HG02943 (cell line): Measurements from ENCODE around the gene SLC25A51.
A peak's percentile ranks its signal among the peaks of the same experiment; 100 is the strongest.

Experiments
- ATAC-seq: cut with Tn5 transposase; IDR thresholded peaks from one replicate; pipeline ENCODE4 v1.9.1; 2021; ENCODE audit warnings: mild to moderate bottlenecking, low read depth, moderate library complexity; ENCODE audit not compliant: unreplicated experiment

The SLC25A51 gene, protein sequence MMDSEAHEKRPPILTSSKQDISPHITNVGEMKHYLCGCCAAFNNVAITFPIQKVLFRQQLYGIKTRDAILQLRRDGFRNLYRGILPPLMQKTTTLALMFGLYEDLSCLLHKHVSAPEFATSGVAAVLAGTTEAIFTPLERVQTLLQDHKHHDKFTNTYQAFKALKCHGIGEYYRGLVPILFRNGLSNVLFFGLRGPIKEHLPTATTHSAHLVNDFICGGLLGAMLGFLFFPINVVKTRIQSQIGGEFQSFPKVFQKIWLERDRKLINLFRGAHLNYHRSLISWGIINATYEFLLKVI

DNA sequence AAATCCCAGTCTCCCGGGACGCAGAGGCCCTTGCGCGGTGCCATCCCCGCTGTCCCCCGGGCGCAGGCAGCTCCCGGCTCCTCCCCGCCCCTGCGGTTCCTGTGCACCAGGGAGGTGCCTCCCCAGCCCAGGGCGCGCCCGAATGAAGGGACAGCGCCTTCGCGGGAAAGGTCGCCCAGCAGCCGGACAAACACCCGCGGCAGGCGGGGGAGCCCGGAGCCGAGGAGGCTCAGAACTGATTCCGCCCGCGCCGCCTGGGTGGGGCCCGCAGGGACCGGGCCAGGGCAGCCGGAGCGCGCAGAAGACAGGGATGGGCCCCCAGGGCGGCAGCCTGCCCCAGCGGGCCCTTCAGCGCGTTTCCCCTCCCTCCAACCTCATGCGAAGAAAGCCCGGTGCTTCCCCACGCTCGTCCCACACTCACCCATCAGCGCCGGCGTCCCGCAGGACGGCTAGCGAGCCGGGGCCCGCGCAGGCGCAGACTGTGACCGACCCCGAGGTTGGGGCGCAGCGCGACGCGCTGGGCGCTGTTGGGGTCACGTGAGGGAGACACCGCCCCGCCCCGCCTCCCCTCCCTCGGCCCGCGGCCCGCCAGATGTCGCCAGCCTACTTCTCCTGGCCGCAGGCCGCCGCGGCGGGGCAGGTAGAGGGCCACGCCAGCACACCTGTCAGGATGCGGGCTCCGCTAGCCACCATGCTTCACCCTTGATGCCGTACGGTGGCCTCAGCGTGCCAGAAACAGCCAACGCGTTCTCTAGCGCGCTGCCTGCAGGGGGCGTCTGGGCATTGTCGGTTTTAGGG is at the start of gene SLC25A51:
TSS of gene SLC25A51 (minus strand) at position 481 of the 798 bp plus-strand sequence. CDS start 15,577 bp downstream, outside the sequence.
- peak; percentile 86 for ATAC-seq

DNA sequence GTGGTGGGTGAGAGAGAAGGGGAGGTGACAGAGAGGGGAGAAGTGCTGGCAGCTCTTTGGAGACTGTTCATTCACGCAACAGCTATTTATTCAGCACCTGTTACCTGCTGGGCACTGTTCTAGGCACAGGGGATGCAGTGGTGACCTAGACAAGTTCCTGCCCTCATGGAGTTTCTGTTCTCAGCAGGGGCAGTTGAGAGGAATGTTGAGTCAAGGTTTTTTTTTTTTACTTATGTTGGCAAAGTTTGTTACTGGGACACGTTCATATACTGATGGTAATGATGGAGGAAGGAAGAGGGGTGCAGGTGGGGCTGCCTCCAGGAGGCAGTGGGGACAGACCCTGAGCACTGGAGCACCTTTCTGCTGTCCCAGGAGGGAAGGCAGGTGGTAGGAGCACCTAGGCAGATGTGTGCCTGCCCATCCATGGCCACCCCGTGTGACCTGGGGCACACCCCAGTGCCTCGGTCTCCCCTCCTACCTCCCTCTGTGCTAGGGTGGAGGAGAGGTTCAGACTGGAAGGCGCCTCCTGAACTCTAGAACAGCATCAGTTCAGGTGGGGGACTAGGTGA is 49.4 kb upstream of the SLC25A51 start:
- ATAC-seq, result no peak

DNA sequence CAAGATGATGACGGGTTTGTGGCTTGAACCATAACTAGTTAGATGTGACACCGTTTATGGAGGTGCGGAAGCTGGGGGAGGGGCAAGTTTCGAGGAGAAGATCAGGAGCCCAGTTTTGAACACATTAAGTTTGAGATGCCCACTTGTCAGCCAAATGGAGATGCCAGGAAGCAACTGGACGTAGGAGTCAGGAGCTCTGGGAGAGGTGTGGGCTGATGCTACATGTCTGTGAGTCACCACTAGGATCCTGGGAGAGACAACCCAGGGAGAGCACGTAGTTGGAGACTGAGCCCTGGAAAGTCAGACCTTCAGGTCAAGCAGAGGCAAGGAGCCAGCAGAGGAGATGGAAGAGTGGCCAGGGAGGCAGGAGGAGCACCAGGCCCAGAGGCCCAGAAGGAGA is 48.8 kb upstream of the SLC25A51 start:
- no peak for ATAC-seq

DNA sequence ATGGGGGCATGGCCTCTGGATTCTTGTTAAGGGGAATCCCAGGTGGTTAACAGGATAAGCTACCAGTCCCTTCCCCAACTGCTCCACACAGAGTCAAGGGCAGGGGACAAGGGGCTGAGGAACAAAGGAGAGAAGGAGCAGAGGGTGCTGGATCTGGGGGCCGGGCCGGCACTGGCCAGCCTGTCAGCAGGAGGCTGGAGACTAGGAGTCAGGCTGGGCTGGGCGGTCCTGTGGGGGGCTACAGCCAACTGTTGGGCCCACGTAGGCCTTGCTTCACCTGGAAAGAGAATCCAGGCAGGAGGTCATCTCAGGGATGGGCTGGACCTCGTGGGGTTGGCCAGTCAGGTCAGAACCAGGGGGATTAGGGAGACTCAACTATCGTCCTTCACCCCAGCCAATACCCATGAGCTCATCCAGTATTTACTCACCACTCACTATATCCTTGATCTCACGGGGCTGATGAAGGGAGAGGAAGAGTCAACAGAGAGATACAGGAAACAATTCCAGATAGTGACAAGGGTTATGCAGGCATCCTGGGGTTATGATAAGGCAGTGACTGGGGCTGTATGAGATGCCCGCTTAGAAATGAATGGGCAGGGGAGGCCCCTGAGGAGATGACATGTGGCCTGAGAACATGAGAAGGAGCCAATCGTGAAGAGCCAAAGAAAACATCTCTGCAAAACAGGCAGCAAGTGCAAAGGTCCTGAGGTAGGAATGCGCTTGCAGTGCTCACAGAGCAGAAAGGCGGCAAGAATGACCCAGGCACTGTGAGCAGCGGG is 47.9 kb upstream of the SLC25A51 start:
- no peak for ATAC-seq

DNA sequence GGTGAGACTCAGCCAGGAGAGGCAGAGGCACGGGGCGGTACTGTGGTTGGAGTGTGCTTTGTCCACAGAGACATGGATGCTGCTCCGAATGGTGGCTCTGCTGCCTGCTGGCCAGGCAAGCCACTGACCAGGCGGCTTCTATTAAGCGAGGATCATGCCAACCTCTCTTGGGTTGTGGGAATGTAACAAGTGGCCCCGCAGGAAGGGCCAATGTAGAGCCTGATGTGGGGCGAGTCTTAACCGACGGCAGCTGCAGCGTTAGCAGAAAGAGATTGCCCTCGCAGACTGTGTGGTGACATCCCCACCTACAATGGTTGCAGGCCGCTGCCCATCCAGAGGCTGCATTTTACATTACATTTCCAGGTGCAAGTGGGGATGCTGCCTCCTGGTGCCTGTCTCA is 46.6 kb upstream of the SLC25A51 start:
- no peak for ATAC-seq

DNA sequence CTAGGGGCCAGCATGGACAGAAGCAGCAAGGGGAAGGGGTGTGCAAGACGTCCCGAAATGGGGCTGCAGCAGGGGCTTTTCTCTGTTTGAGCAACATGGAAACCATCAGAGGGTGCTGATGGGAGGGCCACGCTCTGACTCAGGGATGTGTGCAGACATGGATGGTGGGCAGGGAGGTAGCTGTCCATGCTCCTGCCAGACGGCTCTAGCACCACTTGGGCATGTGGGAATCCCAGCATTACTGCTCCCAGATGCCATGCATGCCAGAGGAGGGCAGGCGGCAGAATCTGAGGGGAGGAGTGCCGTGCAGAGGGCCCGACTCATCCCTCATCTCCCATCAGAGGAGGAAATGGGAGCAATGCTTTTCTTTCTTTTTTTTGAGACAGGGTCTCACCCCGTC is 45.6 kb upstream of the SLC25A51 start:
- no peak for ATAC-seq

DNA sequence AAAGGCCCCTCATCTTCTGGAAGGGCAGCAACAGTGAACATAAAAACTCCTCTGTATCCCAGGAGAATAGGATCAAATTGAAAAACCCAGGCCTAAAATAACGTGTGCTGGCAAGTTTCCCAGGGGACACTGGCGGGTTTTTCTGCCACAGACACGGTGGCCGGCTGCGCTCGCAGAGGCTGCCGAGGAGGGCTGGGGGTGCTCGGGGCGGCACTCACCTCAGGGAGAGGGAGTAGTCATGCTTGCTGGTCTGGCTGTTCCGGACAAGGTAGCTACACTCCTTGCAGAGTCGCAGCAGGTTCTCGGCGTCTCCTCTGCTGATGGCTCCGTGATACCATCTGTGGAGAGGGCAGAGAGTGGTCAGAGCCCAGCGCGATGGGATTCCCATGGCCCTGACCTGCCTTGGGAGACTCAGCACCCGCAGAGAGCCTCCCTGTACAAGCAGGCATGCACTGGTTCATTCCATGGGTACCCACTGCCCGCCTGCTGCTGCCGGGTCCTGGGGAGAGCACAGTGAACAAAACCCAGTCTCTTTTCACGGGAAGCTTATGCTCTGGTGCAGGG is 44.6 kb upstream of the SLC25A51 start:
- ATAC-seq, result no peak

DNA sequence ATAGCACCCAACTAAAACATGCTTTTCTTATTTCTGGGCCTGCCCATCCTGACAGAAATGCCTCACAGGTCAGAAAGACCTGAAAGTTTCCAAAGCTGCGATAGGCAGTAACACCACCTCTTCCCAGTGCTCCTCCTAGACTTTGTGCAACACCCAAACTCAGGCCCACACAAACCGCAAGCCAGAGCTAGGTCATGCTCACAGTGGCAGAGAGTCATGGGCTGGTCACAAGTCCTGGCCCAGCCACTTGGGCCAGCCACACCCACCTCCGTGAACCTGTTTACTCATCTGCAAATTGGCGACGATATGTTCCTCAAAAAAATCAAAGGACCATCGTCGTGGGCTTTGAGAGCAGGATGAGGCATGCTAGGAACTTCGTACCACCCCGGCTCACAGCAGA is 44.0 kb upstream of the SLC25A51 start:
- no peak for ATAC-seq

DNA sequence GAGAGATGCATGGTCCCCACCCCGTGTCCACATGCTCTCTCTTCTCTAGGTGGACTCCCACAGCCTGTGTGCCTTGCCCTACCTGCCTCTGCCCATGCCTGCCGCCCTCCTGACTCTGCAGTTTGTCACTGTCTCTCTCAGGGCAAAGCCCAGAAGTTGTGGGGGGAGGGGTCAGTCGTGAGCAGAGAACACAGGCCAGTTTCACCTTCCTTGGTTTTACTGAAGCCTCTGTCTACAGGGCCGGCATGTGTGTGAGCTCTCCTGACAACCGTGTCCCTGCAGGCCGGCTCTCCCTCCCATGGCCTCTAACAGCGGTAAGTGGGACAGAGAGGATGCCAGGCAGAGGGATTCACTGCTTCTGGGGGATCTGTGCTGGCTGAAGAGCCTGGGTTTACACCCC is 43.5 kb upstream of the SLC25A51 start:
- no peak for ATAC-seq

DNA sequence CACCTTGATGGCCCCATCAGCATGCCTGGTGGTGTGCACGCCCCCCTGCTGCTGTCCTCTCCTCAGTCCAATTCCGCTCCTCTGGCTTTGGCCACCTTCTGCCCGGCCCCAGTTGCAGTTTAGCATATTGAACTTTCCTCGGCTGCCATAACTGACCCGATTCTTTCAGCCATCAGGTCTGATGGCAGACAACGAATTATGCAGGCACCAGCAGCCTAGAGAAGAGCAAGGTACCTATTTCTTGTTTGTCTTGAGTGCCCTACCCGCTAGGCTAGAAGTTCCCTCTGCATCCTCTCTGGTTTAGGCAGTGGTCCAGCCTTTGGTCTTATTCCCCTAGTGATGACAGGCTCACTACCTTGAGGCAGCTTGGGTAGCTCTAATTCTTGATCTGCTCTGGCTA is 43.0 kb upstream of the SLC25A51 start:
- ATAC-seq, result no peak

DNA sequence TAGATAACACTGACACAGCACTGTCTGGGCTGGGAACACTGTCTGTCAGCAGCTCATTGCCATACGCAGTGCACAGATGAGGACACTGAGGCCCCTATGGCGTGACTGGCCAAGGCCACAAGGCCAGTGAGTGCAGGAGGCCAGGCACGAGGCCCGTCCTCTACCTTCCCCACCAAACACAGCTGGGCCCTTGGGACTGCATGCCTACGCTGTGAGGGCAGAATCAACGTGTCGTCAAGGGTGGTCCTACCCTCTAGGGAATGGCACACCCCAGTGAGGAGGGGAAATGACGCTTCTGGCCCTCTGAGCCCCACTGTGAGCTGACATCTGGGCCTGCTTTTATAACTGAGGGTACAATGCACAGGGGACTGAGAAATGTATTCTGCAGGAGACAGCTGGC is 42.1 kb upstream of the SLC25A51 start:
- no peak for ATAC-seq

DNA sequence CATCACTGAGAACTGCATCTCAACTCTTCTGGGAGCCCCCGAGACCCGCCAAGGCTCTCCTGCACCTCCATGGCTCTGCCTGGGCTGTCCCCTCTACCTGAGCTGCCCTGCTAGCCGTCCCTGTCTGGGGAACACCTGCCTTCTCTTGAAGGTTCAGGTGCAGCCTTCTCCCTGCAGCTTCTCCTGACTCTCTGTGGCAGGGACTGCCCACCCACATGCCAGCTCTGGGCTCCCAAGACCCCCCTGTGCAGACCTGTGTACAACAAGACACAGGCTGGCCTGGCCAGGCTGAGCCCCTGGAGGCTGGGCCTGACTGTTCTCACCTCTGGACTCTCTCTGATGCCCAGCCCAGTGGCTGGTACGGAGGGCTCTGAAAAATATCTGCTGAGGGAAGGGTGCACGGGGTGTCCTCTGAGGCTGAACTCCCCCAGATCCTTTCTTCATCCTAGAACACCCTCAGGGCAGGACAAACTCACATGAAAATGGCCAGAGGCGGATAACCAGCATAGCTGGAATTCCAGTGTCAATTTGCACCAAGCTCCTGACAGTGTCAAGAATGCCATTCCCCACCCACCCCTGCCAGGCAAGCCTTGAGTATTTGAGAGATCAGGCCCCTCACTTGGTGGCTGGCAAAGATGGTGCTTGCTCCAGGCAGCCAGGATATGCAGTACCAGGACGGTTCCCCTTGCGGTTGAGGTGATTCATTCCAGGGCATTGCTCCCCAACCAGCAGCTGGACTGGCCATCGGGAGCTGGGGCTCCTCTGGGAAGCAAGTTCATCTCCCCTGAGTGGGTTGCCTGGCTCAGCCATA is 40.9 kb upstream of the SLC25A51 start:
- no peak for ATAC-seq

DNA sequence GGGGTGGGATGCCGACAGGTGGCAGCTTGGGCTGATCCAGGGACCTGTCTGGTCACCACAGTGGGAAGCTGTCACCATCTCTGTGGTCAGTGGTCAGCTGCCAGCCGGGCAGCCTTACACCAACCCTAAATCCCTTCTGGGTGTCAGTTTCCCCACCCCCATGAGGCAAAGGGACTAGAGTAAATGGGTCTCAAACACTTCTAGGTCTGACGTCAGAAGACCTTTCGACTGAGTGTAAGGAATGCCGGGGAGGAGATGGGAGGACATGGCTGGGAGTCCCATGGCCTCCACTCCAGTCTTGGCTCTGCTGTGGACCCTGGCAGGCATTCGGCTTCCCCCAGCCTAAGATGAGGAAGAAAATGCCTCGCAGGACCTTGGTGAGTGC is 40.3 kb upstream of the SLC25A51 start:
- ATAC-seq, result no peak

DNA sequence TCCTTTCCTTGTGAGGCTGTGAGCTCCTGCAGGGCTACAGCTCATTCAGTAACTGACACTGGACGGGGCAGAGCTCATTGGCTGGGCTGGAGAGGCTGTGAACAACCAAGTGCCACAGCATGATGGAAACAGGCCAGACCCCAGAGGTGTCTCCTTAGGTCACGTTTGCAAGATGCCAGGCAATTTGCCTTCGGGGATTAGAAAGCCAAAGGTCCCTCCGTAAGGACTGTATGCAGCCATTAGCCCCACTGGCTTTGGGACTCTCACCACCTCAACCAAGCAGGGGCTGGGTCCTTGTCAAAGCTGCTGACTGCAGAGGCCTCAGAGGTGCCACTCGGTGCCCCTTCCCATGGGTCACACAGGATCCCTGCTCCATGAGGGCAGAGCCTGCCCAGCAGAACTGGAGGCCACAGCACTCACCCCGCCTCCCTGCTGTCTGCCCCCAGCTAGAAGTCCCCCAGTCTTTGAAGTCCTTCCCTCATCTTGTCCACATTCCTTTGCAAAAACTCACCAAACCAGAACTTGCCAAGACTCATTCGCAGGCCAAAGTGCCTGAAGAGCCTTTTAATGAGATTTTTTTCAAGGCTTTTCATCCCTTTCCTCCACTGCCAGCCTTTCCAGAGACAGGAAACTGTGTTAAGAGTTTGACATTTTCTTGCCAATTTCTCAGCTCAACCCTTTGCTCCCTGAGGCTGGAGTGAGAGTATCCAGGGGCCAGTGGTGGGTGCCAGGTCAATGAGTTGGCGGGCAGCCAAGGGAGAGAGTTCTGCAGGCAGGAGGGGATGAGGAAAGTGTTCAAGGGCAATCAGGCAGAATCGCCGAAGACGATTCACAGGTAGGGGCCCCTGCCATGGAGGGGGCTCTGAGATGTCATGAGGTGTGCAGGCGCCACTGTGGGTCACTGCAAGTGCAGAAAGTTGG is 39.7 kb upstream of the SLC25A51 start:
- no peak for ATAC-seq

DNA sequence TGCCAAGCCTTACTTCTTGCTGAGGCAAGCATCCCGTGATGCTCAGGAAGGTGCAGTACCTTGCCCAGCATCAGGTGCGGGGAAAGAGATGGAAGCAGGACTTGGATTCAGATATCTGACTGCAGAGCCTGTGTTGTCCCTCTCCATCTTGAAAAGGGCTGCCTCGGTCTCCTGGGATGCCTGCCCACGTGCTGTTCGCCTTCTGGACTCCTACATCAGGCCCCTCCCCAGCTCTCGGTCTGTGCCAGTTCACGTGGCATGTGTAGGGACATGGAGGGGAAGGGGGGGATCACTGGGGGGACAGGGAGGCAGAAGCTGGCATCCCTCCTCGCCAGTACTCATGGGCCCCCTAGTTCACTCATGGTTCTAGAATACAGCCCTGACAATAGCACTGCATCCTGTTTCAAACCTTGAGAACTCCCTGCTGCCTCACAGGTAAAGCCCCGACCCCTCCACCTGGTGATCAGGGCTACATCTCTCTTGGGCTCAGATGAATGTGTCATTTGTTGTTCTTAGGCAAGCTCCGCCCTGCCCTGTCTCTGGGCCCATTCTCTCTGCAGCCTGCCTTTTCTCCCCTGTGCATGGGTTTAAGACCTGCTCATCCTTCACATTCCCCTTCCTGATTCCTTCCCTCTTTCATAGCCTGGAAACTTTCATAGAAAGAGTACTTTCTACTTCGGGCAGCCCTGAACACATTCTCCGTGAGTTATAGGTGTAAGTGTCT is 38.9 kb upstream of the SLC25A51 start:
- no peak for ATAC-seq

DNA sequence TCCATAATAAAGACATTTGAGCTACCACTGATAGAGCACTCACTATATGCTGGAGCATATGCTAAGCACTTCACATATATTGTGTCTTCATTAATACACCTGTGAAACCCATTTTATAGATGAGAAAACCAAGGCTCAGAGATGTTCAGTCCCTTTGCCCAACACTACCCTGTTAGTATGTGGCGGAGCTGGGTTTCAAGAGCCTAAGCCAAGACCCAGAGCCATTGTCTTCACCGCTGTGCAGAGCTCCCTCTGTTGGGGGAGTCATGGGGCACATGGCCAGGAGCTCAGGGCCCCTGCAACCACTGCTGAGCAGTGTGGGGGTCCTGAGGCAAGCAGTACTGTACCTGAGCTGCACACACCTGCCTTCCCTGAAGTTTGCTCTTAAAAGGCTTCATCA is 37.3 kb upstream of the SLC25A51 start:
- ATAC-seq, result no peak

DNA sequence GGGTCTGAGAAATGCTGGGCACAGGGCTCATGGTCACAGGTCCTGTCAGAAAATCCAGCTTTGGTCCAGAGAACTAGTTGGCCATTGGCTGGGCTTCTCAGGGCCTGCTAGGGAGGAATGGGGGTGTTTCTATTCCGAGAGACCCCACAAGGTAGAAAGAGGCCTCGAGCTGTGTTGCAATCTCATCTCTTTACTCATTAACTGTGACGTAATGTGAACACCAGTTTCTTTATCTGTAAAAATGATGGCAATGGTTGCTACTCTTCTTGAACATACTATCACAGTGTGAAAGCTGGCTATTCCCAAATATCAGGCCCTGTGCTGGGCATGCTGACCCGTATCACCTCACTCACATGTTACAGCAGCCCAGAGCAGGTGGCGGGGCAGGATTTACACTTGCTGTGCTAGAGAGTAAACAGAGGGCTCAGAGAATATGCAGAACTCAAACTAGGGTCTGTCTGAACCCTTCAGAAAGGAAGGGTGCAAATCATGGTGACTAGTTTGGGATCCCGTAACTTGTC is 35.7 kb upstream of the SLC25A51 start:
- no peak for ATAC-seq
